HG03064 (cell line): ENCODE results near the gene ARL4A.

Experiments
- ATAC-seq: cut with Tn5 transposase; IDR thresholded peaks from one replicate; pipeline ENCODE4 v1.9.1; 2021; ENCODE audit warnings: low read depth; ENCODE audit not compliant: unreplicated experiment

ARL4A gene

DNA sequence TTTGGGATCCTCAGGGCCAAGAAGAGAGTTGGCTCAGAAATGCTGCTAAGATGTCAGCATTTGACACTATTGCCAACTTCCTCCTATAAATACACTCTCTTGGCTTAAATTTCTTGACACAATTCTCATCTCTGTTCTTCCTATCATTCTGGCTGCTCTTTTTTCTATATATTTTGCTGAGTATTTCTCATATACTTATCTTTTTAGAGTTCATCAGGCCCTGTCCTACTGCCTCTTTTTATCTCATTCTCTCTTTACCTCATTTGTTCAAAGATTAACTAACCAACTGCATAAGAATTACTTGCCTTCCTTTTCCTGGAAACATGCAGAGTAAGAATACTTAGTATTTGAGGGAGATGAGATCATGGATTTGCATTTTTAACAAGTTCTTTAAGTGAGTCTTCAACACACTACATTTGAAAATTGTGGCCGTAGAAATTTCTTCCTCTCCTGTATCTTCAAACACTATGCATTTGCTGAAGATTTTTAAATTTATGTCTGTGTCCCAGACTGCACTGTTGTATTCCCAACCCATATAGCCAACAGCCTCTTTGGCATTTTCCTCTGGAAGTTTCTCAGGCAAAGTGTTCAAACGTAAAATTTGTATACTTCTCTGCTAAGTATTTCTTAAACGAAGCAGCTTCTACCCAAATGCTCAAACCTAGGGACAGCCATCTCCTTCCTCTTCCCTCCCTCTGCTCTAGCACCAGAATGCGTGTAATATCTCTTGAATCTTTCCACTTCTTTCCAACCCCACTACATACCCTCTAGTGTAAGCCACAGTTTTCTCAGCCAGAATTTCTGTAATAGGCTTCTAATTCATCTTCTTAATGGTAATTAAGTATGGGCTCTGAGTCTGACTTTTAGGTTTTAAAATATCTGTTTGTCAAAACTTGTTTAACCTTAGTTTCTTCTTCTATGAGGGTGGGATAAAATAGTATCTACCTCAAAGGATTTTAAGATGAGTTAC is 35.5 kb downstream of the ARL4A start:
- ATAC-seq: no peak

DNA sequence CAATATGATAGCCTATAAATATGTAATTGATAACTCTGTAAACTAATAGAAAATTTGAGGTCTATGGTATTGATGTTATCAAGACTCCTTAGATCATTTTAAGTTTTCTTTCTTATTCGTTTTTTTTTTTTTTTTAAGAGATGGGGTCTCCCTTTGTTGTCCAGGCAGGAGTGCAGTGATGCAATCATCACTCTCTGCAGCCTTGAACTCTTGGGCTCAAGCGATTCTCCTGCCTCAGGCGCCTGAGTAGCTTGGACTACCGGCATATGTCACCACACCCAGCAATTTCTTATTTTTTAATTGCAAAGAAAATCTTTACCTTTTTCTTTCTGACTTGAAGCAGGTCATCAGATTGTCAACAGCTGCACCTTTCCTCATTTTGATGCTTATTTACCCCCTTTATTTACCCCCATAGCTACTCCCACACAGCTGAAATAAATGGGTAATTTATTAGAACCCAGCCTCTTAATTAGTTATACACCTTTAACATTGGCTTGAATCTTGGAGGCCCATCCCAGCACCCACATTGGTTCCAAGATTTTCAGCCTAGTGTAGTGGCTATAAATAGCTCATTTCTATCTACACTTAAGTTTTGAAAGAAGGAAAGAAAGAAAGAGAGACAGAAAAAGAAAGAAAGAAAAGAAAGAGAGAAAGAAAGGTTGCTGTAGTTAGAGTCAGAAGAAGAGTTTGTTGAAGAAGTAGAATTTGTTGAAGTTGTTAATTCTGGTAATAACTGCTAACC is 38.3 kb downstream of the ARL4A start:
- no peak for ATAC-seq

DNA sequence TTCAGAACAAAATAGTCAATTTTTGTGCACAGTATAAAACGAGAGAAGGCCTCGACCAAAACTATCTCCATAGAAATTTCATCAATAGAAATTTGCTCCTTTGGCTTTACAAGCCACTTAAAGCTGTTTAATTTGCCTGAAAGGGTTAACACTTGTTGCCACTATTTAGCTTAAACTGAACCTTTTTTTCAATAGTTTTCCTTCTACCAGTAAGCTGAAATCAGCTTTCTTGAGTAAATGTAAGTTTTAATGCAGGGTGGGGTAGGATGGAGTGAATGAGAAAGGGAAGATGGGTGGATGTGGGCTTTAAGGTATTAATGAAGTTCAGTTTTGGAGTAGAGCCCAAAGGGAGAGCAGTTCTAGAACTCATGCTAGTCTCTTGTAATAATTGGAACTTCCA is 39.5 kb downstream of the ARL4A start:
- ATAC-seq: no peak

DNA sequence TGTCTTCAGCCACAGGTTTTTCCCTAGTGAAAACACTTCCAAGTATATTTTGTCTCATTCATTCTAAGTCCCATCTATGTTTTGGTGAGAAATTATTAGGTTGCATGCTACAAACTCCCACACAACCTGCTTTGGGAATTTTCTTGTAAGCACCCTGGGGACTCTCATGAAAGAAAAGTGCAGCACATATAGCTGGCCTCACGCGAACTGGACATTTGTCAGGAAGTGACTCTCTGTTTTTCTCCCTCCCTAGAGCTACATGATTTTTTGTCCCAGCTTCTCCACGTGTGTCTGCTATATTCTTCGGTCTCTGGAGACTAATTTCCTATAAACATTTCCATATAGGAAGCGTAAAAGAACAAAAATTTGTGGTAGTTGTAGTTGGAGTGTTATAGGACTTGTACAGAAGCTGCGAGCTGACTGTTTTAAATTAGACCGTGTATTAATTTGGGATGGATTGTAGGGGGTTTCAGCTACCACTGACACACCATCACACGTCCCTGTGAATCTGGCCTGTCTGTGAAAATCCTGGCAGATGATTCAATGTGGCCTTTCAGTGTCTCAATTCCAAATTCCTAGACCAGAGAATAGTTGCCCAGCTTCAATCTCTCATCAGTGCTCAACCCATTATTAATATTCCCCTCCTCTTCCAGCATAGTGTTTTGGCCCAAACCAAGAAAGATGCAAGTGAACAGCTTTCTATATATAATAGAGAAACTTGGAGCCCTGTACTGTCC is 40.2 kb downstream of the ARL4A start:
- no peak for ATAC-seq

DNA sequence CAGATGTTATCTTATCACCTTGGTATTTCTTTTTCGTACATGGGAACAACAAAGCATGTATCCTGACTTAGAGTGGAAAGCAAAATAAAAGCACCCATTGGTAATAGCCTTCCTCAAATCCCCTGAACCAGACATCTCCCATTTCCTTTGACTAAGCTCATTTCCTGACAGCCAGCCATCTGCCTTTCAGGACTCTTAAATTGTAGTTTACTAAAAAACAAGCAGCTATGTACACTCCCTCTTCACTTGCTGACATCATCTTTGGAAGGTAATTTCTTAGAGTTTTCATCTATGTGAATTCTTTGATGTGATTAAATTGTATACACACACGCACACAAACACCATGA is 40.7 kb downstream of the ARL4A start:
- ATAC-seq: no peak

DNA sequence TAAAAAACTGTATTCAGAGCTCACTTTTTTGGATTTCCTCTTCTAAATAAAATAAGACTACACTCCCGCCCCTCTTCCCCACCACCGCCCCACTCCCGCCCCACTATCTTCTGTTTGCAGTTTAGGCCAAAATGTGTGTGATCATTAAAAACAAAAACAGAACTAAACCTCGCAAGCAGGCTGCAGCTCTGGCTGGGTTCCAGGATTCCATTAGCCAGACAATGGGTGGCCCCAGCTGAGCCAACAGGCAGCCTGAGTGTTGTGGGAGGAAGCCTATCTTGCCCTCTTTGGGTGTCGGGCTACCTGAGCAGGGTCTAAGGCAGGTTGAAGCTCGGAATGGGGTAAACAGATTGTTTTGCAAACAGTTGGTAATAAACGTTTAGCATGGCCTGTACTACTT is 41.7 kb downstream of the ARL4A start:
- no peak for ATAC-seq

DNA sequence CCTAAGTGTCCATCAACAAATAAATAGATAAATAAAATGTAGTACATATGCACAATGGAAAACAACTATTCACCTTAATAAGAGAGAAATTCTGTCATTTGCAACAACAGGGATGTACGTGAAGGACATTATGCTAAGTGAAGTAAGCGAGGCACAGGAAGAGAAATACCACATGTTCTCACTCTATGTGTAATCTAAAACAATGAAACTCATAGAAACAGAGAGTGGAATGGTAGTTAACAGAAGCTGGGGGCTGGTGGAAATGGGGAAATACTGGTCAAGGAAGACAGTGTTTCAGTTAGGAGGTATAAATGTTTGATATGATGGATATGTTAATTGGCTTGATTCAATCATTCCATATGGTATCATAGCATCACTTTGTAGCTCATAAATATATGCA is 43.1 kb downstream of the ARL4A start:
- ATAC-seq: no peak

DNA sequence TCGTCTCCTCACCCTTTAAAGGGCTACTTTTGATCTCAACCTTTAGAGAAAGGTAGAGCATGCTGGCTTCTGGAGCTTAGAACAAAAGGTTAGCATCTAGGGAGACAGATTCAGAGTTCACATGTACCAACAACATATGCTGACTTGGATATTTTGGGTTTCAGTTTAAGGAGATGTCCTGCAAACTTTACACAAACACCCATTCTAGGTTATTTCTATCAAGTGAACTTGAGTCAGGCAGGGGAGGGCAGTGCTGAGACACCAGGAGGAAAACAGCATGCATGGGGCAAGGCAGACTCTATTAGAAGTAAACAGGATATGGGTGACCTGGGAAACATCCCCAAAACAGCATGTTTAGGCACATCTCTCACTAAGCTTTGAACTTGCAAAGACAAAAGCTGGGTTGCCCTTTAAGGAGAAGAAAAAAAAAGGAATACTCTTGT is 43.8 kb downstream of the ARL4A start:
- no peak for ATAC-seq

DNA sequence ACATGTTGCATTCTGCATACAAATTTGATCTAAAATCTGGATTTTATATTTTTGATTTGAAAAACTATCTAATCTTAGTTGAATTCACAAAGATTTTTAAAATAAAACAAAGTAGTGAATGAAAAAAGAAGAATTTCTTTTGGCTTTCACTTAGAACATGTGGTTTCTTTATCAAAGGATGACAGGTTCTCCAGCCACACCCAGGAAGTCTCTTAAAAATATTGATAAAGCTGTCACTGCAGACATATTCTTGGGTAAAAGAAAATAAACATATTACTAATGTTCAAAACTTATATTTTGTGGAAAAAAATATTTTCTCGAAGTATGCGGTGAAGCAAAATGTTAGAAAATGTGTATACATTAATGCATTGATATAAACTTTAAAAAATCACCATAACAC is 44.3 kb downstream of the ARL4A start:
- ATAC-seq: no peak

DNA sequence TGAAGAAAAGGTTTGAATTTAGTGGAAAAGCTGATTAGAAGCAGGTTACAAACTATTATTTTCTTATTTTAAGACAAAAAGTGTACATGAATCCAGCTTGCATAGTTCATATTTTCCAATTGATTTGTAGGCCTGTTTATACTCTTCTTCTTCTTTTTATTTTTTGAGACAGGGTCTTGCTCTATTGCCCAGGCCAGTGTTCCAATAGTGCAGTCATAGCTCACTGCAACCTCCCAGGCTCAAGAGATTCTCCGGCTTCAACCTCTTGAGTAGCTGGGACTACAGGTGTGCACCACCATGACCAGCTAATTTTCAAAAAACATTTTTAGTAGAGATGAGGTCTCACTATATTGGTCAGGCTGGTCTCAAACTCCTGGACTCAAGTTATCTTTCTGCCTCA is 45.0 kb downstream of the ARL4A start:
- ATAC-seq: no peak

DNA sequence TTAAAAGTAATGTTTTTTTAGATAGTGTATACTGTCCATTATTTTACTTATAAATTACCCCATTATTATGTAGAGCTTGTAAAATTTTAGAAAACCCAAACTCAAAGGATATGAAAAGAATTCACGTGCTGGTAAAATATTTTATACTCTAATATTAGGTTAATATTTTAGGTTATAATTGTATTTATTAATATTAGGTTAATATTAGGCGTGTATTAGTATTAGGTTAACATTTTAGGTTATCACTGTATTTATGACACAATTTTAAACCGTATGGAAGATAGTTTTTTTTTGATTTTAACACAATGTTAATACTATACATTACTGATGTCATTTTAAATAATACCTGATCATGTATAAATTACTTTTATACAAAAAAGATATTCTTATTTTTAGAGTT is 48.5 kb downstream of the ARL4A start:
- ATAC-seq: no peak

DNA sequence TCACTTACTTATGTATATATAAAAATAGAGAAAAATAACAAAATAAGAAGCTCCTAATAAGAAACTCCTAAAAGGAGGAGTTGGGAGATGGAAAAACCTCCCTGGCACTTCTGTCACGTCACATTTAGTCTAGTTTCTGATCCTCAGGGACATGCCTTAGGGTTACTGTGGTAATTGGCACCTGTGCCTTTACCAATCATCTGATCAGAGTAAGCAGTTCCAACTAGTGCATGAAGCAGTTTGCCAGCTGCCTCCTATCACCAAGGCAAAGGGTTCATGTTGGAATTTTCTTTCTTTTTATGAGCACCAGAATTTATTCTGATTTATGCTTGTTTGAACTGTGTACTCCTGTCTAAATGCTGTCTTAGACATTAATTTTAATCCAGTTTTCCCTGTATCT is 49.9 kb downstream of the ARL4A start:
- ATAC-seq: no peak

DNA sequence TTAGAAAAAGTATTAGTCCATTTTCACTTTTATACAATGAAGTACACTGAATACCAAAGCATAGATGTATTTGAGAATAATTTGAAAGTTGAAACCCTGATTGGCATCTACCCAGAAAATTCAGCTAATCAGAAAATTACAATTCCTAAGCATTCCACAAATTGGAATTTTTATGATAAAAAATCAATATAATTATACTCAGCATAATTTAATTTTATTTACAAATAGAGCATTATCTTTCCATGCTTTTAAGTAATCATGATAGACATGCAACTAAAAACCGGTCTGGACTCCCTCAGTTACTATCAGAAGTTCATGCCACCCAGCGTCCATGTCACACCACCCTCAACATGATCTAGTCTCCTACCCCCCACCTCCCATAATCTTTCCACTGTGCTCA is 50.4 kb downstream of the ARL4A start:
- ATAC-seq: no peak

DNA sequence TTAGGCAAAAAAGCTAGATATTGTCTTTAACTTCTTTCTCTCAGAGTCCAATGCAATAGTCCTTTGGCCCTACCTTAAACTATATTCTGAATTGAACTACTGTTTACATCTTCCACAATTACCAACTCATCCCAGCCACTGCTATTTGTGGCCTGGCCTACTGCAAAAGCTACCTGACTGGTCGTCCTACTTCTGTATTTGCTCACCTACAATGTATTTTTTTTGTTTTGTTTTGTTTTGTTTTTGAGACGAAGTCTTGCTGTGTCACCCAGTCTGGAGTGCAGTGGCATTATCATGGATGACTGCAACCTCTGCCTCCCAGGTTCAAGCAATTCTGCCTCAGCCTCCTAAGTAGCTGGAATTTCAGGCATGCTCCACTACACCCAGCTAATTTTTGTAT is 51.2 kb downstream of the ARL4A start:
- no peak for ATAC-seq
